Measurements from ENCODE around the gene NOS1AP. TPM values are rescaled to one million over a fixed set of nuclear protein-coding genes. Genes with fewer than 3 reads are reported as not detected.

The NOS1AP gene
- total RNA-seq, 4 donors from 2014 or later, result 1.1 to 3.5 (median 2.6) TPM

GRCh38 chr1:162301696-162302095 is 232.2 kb downstream of the NOS1AP start:
- no peak for DNase-seq (ENCODE audit: low spot score in 2 of 2)
- H3K4me3 ChIP-seq (ENCODE audit: low read depth, poor library complexity, severe bottlenecking), result no peak overlapping the region
- intact Hi-C loops (cut with DNase I; ENCODE audit: low total_unique reads), result no loop called here
- WGBS, 2 donors, result 84 to 87% methylated on average over 4 of the region's 4 CpGs
- no peak for TF ChIP-seq POLR2A (IDR thresholded peaks at IDR 0.05)
- TF ChIP-seq CTCF (IDR thresholded peaks at IDR 0.05), result no peak

- WGBS, 2 donors, result 80 to 87% methylated on average over 3 of the region's 3 CpGs
- no peak for DNase-seq (ENCODE audit: low spot score in 2 of 2)
- no peak overlapping the region for H3K4me3 ChIP-seq (ENCODE audit: low read depth, poor library complexity, severe bottlenecking)
- TF ChIP-seq POLR2A (IDR thresholded peaks at IDR 0.05) (no peak), CTCF (IDR thresholded peaks at IDR 0.05) (no peak)
- intact Hi-C loops (cut with DNase I; ENCODE audit: low total_unique reads), result no loop called here
These were observed 233.0 kb downstream of the NOS1AP start for GRCh38 chr1:162302306-162303003.

- 81 to 87% methylated on average over 3 of the region's 3 CpGs for WGBS, 2 donors
- TF ChIP-seq CTCF (IDR thresholded peaks at IDR 0.05), result no peak
- no peak for TF ChIP-seq POLR2A (IDR thresholded peaks at IDR 0.05)
- intact Hi-C loops (cut with DNase I; ENCODE audit: low total_unique reads), result no loop called here
These were observed 233.5 kb downstream of the NOS1AP start for GRCh38 chr1:162303004-162303344.

GRCh38 chr1:162304736-162305135 is 235.2 kb downstream of the NOS1AP start:
- 80 to 82% methylated on average over 2 of the region's 2 CpGs for WGBS, 2 donors
- TF ChIP-seq CTCF (IDR thresholded peaks at IDR 0.05), result no peak
- no peak for TF ChIP-seq POLR2A (IDR thresholded peaks at IDR 0.05)
- no peak overlapping the region for H3K4me3 ChIP-seq (ENCODE audit: low read depth, poor library complexity, severe bottlenecking)
- intact Hi-C loops (cut with DNase I; ENCODE audit: low total_unique reads), result no loop called here
- no peak for DNase-seq (ENCODE audit: low spot score in 2 of 2)

More at GRCh38 chr1:162303004-162303344, 233.5 kb downstream of the NOS1AP start:
- no peak for DNase-seq (ENCODE audit: low spot score in 2 of 2)
- H3K4me3 ChIP-seq (ENCODE audit: low read depth, poor library complexity, severe bottlenecking), result no peak overlapping the region

- intact Hi-C loops (cut with DNase I; ENCODE audit: low total_unique reads), result no loop called here
- no peak overlapping the region for H3K4me3 ChIP-seq (ENCODE audit: low read depth, poor library complexity, severe bottlenecking)
- no peak for DNase-seq (ENCODE audit: low spot score in 2 of 2)
- TF ChIP-seq CTCF (IDR thresholded peaks at IDR 0.05) (no peak), POLR2A (IDR thresholded peaks at IDR 0.05) (no peak)
- WGBS, 2 donors, result 81 to 93% methylated on average over 1 of the region's 1 CpG
These were observed 236.5 kb downstream of the NOS1AP start for GRCh38 chr1:162305969-162306368.

GRCh38 chr1:162310337-162310736 is 240.8 kb downstream of the NOS1AP start:
- 74 to 79% methylated on average over 4 of the region's 4 CpGs for WGBS, 2 donors

More at GRCh38 chr1:162310337-162310736, 240.8 kb downstream of the NOS1AP start:
- TF ChIP-seq CTCF (IDR thresholded peaks at IDR 0.05) (no peak), POLR2A (IDR thresholded peaks at IDR 0.05) (no peak)
- DNase-seq (ENCODE audit: low spot score in 2 of 2), result no peak
- no peak overlapping the region for H3K4me3 ChIP-seq (ENCODE audit: low read depth, poor library complexity, severe bottlenecking)
- intact Hi-C loops (cut with DNase I; ENCODE audit: low total_unique reads), result no loop called here

Data from lower leg skin (tissue), 4 donors.